ENCODE results near the gene TENT4A.

DNA sequence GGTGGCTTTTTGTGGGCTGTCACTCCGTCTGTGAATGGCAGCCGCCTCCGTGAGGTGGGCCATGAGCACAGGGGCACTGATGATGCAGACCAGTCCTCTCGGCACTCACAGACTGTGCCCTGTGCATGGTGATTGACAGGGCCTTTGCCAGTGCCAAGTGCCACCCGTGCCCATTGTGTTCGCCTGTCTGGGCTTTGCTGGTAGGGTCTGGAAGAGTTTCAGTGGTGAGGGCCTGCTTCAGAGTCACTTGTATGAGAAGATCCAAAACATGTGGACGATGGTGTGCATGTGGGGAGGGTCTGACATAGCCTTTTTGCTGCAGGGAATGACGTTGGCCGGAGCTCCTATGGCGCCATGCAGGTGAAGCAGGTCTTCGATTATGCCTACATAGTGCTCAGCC is 34.9 kb downstream of the TENT4A start:
- TF ChIP-seq, protein P1, sequence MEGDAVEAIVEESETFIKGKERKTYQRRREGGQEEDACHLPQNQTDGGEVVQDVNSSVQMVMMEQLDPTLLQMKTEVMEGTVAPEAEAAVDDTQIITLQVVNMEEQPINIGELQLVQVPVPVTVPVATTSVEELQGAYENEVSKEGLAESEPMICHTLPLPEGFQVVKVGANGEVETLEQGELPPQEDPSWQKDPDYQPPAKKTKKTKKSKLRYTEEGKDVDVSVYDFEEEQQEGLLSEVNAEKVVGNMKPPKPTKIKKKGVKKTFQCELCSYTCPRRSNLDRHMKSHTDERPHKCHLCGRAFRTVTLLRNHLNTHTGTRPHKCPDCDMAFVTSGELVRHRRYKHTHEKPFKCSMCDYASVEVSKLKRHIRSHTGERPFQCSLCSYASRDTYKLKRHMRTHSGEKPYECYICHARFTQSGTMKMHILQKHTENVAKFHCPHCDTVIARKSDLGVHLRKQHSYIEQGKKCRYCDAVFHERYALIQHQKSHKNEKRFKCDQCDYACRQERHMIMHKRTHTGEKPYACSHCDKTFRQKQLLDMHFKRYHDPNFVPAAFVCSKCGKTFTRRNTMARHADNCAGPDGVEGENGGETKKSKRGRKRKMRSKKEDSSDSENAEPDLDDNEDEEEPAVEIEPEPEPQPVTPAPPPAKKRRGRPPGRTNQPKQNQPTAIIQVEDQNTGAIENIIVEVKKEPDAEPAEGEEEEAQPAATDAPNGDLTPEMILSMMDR (conservative IDR thresholded peaks at IDR 0.05; ENCODE audit: low read depth, low read length) = no peak
- TF ChIP-seq POLR2A (IDR thresholded peaks at IDR 0.05; ENCODE audit: low read depth, low read length) (no peak), RAD21 (IDR thresholded peaks at IDR 0.05; ENCODE audit: low read length) (no peak), BHLHE40 (IDR thresholded peaks at IDR 0.05; ENCODE audit: low read depth, low read length) (no peak), RCOR1 (IDR thresholded peaks at IDR 0.05; ENCODE audit: insufficient replicate concordance, low read length) (no peak), SMC3 (IDR thresholded peaks at IDR 0.05; ENCODE audit: low read depth, low read length) (no peak), CEBPB (IDR thresholded peaks at IDR 0.05; ENCODE audit: low read depth, low read length) (no peak), MAZ (IDR thresholded peaks at IDR 0.05; ENCODE audit: borderline replicate concordance, low read depth, low read length) (no peak)
- TF ChIP-seq, protein P2, sequence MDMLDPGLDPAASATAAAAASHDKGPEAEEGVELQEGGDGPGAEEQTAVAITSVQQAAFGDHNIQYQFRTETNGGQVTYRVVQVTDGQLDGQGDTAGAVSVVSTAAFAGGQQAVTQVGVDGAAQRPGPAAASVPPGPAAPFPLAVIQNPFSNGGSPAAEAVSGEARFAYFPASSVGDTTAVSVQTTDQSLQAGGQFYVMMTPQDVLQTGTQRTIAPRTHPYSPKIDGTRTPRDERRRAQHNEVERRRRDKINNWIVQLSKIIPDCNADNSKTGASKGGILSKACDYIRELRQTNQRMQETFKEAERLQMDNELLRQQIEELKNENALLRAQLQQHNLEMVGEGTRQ (IDR thresholded peaks at IDR 0.05; ENCODE audit: low read depth, low read length) = no peak
